Measurements from ENCODE around the gene CCDC106. TPM values are rescaled to one million over a fixed set of nuclear protein-coding genes. Genes with fewer than 3 reads are reported as not detected.

CCDC106 gene
- total RNA-seq, 2 experiments from 2014 or later, result 8.8 to 11.2 TPM

GRCh38 chr19:55688422-55689218 lies 40.6 kb downstream of the CCDC106 start:
- peaks cover 9% of the 10 kb centered on the region for H3K36me3 Mint-ChIP-seq (ENCODE audit: low read depth)
- H3K4me3 Mint-ChIP-seq, result no peak overlapping the region
- intact Hi-C loops (cut with micrococcal nuclease), result no loop called here
- CTCF ChIA-PET, result interaction anchor here (1.0 kb wide), 1 partner anchor 15 kb away, joined by 3 read pairs; no protein-coding TSS in a partner anchor
- no peak for DNase-seq
- H3K9me3 Mint-ChIP-seq, result no peaks in the 10 kb centered on the region
- H3K4me1 Mint-ChIP-seq (ENCODE audit: low read depth), result peaks cover 9% of the 10 kb centered on the region
- no peak overlapping the region for H3K27ac Mint-ChIP-seq
- TF ChIP-seq CTCF (IDR thresholded peaks at IDR 0.05), result no peak
- POLR2A ChIA-PET, result no interaction called here
- ATAC-seq, result no peak
- no peaks in the 10 kb centered on the region for H3K27me3 Mint-ChIP-seq

- ATAC-seq, result no peak
- Mint-ChIP-seq H3K4me3 (no peak overlapping the region), H3K9me3 (no peaks in the 10 kb centered on the region), H3K27ac (no peak overlapping the region), H3K27me3 (no peaks in the 10 kb centered on the region), H3K4me1 (ENCODE audit: low read depth) (peaks cover 8% of the 10 kb centered on the region), H3K36me3 (ENCODE audit: low read depth) (peaks cover 12% of the 10 kb centered on the region)
- intact Hi-C loops (cut with micrococcal nuclease), result no loop called here
- CTCF ChIA-PET, result interaction anchor here (1.0 kb wide), 1 partner anchor 14 kb away, joined by 3 read pairs; no protein-coding TSS in a partner anchor
- DNase-seq, result no peak
- no peak for TF ChIP-seq CTCF (IDR thresholded peaks at IDR 0.05)
- POLR2A ChIA-PET, result no interaction called here
Measured at GRCh38 chr19:55689411-55690108, 41.5 kb downstream of the CCDC106 start.

- ChIA-PET POLR2A (no interaction called here), CTCF (no interaction called here)
- H3K27ac Mint-ChIP-seq, result no peak overlapping the region
- ATAC-seq, result no peak
- H3K27me3 Mint-ChIP-seq, result no peaks in the 10 kb centered on the region
- TF ChIP-seq CTCF (IDR thresholded peaks at IDR 0.05), result no peak
- intact Hi-C loops (cut with micrococcal nuclease), result no loop called here
- no peaks in the 10 kb centered on the region for H3K9me3 Mint-ChIP-seq
- DNase-seq, result no peak
- peaks cover 8% of the 10 kb centered on the region for H3K4me1 Mint-ChIP-seq (ENCODE audit: low read depth)
- no peak overlapping the region for H3K4me3 Mint-ChIP-seq
- peaks cover 12% of the 10 kb centered on the region for H3K36me3 Mint-ChIP-seq (ENCODE audit: low read depth)
Measured at GRCh38 chr19:55690109-55690768, 42.2 kb downstream of the CCDC106 start.

- Mint-ChIP-seq H3K9me3 (no peaks in the 10 kb centered on the region), H3K4me1 (ENCODE audit: low read depth) (peaks cover 5% of the 10 kb centered on the region), H3K4me3 (no peak overlapping the region), H3K36me3 (ENCODE audit: low read depth) (peaks cover 8% of the 10 kb centered on the region), H3K27ac (no peak overlapping the region), H3K27me3 (no peaks in the 10 kb centered on the region)
- DNase-seq, result no peak
- ChIA-PET POLR2A (interaction anchor here (0.5 kb wide), 1 partner anchor 288 kb away, joined by 3 read pairs; no protein-coding TSS in a partner anchor), CTCF (no interaction called here)
- ATAC-seq, result no peak
- no peak for TF ChIP-seq CTCF (IDR thresholded peaks at IDR 0.05)
- intact Hi-C loops (cut with micrococcal nuclease), result no loop called here
Measured at GRCh38 chr19:55690769-55691545, 42.9 kb downstream of the CCDC106 start.
